Bone marrow (tissue), 2 donors: ENCODE results near the gene PCDHGC4.
A peak's percentile ranks its signal among the peaks of the same experiment; 100 is the strongest.

Experiments used
- DNase-seq, 2 donors: peaks; one replicate each; lab custom pipeline; 2025; lab: John Stamatoyannopoulos, UW

Gene PCDHGC4

DNA sequence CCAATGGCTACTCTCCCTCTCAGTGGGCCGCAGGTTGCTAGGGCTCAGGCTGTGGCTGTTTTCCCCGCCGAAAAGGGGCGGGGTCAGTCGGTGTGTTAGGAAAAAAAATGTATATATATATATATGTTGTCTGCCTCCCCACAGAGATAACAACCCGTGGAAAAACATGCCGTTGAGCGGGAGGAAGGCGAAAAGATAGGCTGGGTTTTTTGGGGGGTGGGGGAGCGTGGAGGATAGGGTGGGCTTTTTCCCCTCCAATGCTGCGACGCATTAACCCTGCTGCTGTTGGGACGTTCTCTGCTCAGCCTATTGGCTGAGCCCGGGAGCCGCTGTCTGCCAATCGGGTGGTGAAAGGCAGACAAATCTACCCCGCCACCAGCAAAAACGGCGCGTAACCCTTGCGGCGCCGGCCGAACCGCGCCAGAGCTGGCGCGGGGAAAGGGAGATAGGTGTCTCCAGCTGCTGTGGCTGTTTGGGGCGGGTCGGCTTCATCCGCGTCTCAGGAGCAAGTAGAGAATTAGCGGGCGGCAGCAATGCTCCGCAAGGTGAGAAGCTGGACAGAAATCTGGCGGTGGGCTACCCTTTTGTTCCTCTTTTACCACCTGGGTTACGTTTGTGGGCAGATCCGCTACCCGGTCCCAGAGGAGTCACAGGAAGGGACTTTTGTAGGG is at the start of gene PCDHGC4:
TSS of gene PCDHGC4 (plus strand) at position 390 of the 671 bp plus-strand sequence. CDS start at position 534, 144 bp downstream.
- no peak for DNase-seq

DNA sequence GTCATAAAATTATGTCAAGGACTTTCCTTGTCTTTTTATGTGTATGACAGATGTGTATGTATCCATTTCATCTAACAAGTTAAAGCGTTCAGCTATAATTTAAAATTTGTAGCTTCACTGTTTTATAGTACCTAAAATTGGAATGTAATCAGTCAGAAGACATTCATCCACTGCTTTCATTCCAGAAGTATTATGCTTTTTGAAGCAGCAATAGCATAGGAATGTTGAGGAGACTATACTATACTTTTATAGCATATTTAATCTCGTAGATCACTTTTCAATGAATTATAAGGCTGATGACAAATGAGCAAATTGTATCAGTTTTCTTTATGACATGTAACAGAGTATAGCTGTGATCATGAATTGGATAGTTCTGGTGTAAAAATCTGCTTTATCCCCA is 47.6 kb upstream of the PCDHGC4 start:
- DNase-seq, result no peak

DNA sequence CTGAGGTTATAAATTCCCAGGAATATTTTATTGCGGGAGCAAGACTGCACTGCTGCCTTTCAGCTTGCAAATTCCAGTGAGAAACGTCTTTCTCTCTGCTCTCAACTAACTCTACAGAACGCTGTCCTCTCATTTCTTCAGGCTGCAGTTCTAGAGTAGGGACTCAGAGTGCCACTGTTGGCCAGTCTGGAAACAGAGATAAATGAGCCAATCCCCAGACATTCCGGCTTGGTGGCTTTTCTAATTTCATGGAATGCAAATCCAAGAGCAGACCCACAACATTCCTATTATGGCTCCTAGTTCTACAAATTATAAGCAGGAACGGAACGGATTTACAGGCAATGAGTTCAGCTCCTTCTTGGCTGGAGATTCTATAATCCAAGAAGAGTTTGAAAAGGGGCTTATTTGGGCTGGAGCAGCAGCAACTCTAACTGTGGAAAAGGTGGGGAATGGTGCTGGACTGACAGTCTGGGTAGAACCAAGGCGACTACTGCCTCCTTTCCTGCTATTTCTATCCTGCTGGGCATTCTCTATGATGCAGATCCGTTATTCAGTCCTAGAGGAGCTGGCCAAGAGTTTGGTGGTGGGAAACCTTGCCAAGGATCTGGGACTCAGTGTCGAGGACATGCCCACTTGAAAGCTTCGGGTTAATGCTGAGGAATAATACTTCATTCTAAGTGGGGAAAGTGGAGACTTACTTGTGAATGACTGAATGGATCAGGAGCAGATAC is 45.3 kb upstream of the PCDHGC4 start:
- no peak for DNase-seq

DNA sequence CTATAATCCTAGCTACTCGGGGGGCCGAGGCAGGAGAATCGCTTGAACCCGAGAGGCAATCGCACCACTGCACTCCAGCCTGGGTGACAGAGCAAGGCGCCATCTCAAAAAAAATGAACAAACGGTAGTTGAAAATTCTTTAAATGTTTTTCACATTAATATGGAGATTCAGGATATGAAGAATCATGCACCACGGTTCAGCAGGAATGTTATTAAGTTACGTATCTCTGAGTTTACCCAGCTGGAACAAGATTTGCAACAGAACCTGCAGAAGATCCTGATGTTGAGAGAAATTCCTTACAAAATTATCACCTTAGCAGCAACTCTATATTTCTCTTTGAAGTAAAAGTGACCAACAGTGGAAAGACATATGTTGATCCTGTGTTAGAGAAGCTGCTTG is 44.5 kb upstream of the PCDHGC4 start:
- DNase-seq, result no peak

DNA sequence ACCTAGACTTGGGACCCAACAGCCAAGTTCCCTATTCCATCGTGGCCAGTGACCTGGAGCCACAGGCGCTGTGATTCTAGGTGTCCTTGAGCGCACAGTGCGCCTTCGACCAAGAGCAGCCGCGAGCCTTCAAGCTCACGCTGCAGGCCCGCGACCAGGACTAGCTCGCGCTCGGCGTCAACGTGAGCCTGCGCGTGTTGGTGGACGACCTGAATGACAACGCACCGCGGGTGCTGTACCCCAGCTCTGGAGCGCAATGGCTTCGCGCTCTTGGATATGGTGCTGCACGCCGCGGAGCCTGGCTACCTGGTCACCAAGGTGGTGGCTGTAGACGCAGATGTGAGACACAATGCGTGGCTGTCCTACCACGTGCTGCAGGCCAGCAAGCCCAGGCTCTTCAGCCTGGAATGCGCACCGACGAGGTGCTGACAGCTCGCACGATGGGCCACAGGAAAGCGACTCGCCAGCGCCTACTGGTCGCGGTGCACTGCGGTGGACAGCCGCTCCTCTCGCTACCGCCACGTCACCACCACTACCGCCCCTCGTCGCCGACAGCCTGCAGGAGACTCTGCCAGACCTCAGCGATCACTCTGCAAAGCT is 43.2 kb upstream of the PCDHGC4 start:
- no peak for DNase-seq

DNA sequence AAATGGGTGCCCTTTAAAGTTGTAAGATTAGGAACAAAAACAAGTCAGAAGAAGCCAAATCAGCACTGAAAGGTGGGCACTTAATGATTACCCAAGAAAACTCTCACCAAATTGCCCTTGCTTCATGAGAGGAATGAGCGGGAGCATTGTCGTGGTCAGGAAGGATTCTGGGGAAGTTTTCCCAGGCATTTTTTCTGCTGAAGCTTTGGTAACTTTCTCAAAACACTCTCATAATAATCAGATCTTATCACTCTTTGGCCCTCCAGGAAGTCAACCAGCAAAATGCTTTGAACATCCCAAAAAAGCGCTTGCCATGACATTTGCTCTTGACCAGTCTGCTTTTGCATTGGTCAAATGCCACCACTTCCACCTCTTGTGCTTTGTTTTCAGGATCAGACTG is 19.5 kb upstream of the PCDHGC4 start:
- no peak for DNase-seq

DNA sequence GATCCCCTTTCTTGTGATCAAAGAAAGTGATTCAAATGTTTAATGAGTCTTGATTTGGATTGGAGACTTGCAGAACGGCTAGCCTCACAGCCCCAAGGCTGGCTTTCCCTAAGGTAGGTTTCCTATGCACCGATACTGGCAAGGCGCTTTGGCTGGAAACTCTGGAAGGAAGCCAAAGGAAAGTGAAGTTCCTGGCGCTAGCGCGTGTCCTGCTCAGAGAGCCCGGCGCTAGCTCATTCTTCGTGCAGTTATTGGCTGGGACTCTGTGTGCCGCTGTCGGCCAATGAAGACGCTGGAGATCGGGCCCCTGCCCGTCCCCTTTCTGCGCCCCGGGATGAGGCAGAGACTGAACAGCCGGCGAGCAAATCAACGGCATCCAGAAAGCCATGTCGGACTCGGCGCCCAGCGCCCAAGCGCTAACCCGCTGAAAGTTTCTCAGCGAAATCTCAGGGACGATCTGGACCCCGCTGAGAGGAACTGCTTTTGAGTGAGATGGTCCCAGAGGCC is 9.2 kb upstream of the PCDHGC4 start, which contains the start of gene PCDHGC3:
TSS of gene PCDHGC3 (plus strand) at position 342 of the 507 bp plus-strand sequence. CDS start at position 493, 151 bp downstream.
- peak in 1 of 2 donors; percentile 26 for DNase-seq

DNA sequence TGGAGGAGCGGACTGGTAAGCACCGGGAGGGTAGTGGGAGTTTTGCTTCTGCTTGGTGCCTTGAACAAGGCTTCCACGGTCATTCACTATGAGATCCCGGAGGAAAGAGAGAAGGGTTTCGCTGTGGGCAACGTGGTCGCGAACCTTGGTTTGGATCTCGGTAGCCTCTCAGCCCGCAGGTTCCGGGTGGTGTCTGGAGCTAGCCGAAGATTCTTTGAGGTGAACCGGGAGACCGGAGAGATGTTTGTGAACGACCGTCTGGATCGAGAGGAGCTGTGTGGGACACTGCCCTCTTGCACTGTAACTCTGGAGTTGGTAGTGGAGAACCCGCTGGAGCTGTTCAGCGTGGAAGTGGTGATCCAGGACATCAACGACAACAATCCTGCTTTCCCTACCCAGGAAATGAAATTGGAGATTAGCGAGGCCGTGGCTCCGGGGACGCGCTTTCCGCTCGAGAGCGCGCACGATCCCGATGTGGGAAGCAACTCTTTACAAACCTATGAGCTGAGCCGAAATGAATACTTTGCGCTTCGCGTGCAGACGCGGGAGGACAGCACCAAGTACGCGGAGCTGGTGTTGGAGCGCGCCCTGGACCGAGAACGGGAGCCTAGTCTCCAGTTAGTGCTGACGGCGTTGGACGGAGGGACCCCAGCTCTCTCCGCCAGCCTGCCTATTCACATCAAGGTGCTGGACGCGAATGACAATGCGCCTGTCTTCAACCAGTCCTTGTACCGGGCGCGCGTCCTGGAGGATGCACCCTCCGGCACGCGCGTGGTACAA is 8.5 kb upstream of the PCDHGC4 start:
- no peak for DNase-seq

DNA sequence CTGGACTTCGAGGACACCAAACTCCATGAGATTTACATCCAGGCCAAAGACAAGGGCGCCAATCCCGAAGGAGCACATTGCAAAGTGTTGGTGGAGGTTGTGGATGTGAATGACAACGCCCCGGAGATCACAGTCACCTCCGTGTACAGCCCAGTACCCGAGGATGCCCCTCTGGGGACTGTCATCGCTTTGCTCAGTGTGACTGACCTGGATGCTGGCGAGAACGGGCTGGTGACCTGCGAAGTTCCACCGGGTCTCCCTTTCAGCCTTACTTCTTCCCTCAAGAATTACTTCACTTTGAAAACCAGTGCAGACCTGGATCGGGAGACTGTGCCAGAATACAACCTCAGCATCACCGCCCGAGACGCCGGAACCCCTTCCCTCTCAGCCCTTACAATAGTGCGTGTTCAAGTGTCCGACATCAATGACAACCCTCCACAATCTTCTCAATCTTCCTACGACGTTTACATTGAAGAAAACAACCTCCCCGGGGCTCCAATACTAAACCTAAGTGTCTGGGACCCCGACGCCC is 7.7 kb upstream of the PCDHGC4 start:
- no peak for DNase-seq

DNA sequence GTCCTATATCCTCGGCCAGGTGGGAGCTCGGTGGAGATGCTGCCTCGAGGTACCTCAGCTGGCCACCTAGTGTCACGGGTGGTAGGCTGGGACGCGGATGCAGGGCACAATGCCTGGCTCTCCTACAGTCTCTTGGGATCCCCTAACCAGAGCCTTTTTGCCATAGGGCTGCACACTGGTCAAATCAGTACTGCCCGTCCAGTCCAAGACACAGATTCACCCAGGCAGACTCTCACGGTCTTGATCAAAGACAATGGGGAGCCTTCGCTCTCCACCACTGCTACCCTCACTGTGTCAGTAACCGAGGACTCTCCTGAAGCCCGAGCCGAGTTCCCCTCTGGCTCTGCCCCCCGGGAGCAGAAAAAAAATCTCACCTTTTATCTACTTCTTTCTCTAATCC is 7.0 kb upstream of the PCDHGC4 start:
- no peak for DNase-seq

DNA sequence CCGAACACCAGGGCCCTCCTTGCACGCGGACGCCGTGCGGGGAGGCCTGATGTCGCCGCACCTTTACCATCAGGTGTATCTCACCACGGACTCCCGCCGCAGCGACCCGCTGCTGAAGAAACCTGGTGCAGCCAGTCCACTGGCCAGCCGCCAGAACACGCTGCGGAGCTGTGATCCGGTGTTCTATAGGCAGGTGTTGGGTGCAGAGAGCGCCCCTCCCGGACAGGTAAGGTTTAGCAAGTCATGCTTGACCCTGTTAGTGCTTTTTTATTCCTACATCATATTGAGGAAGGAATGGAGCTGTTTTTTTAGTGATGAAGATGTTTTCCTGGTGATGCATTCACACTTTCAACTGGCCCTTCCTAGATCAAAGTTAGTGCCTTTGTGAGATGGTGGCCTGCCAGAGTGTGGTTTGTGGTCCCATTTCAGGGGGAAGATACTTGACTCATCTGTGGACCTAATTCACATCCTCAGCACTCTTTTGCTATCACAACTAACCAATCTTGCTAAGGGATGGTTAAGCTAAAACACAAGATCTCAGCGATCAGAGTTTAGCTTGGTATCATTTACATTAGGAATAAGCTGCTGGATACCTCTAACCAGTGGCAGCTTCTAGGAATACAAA is 6.4 kb upstream of the PCDHGC4 start:
- DNase-seq, result no peak

DNA sequence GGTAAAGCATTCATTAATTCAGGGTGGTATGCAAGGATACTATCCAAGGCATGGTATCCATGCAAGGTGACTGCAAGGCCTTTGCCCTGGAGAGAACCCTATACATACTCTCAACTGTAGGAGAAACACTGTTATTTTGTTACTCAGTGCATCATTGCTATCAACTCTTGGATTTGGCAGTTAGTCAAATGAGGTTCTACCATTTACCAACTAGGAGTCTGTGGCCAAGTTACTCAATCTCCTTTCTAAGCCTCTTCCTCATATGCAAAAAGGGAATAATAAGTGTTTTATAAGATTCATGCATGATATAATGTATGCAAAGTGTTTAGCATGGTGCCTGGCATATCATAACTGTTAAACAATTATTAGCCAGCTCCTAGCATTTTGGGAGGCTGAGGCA is 5.1 kb upstream of the PCDHGC4 start:
- no peak for DNase-seq

DNA sequence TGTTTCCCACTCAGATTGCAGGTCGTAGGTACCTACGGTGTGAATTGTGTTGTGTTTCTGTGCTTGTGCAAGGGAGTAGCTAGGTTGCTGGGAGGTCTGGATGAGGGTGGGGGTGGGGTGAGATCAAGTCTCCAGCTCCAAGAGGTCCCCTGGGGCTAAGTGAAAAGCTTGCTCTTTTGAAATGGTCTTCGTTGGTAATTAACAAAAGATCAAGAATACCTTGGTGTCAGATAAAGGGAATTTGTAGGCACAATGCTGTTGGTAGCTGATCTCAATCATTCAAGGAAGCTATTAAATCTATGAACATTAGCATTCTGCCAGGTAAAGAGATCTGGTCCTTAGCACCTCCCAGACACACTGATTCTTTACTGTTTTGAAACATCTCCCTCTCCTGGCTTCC is 928 bp upstream of the PCDHGC4 start:
- DNase-seq, result no peak

DNA sequence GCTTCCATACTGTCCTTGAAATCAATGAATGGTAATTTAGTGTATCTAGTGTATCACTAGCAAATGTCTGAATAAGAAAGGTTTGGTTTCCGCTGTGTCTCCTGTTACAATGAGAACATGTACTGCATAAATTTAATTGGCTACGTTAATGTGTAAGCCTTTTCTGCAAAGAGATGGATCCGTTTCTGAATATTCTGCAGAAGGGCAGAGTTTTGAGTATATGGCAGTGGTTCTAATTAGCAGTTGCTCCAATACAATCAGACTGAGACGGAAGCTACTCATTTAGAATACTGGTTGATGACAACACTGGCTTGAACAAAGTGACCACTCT is 555 bp upstream of the PCDHGC4 start:
- DNase-seq, result no peak

DNA sequence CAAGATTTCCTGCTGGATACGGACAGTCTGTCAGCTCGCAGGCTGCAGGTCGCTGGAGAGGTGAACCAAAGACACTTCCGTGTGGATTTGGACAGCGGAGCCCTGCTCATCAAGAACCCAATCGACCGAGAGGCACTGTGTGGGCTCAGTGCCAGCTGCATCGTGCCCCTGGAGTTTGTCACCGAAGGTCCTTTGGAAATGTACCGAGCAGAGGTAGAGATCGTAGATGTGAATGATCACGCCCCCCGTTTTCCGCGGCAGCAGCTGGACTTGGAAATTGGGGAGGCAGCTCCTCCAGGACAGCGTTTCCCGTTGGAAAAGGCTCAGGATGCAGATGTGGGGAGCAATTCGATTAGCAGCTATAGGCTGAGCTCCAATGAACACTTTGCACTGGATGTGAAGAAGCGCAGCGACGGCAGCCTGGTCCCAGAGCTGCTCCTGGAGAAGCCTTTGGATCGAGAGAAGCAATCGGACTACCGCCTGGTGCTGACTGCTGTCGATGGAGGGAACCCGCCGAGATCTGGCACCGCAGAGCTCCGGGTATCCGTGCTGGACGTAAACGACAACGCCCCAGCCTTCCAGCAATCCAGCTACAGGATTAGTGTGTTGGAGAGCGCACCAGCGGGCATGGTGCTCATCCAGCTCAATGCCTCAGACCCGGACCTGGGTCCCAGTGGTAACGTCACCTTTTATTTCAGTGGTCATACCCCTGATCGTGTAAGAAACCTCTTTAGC is 658 bp downstream of the PCDHGC4 start:
- no peak for DNase-seq

DNA sequence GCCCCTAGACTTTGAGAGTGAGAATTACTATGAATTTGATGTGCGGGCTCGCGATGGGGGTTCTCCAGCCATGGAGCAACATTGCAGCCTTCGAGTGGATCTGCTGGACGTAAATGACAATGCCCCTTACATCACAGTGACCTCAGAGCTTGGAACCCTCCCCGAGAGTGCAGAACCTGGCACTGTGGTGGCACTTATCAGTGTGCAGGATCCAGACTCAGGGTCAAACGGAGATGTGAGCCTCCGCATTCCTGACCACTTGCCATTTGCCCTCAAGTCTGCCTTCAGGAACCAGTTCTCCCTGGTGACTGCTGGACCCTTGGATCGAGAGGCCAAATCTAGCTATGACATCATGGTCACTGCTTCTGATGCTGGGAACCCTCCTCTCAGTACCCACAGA is 1.3 kb downstream of the PCDHGC4 start:
- no peak for DNase-seq

DNA sequence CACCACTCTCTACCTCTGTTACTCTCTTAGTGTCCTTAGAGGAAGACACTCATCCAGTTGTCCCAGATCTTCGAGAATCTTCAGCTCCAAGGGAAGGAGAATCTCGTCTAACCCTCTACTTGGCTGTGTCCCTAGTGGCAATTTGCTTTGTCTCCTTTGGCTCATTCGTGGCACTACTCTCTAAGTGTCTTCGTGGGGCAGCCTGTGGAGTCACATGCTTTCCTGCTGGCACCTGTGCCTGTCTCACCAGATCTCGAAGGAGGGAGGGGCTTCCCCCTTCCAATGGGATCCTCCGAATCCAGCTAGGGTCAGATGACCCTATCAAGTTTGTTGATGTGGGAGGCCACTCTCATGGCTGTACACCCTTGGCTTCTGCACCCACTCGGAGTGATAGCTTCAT is 2.3 kb downstream of the PCDHGC4 start:
- DNase-seq, result no peak

DNA sequence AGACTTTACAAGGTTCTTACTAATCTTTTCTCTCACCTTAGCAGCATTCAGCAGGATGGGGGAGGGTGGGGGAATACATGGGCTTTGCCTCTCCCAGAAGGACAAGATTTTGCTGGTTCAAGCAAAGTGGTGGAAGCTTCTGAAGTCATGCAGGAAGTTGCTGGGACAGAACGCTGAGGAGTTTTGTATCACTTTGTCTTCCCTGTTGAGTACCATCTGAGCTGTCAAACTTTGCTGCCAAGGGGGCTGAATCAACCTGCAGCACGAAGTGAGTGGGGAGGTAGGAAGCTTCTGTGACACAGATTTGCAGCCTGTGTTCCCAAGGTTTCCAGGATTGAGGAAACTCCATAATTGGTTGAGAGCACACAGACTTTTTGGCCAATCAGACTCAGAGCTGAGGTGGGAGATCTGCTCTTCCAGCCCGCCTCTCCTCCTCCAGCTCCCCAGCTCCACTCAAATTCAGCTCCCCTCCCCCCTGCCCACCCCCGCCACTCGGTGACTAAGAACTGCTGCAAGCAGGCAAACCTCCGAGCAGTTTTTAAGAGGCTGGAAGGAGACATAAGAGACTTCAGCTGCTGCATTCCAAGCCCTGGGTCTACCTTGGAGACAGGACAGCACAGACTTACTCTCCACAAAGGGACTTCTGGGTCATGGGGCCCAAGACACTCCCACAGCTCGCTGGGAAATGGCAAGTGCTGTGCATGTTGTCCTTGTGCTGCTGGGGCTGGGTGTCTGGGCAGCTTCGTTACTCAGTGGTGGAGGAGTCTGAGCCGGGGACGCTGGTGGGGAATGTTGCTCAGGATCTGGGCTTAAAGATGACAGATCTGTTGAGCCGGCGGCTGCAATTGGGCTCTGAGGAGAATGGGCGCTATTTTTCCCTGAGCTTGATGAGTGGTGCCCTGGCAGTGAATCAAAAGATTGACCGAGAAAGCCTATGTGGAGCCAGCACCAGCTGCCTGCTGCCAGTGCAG is 4.0 kb downstream of the PCDHGC4 start, which contains the start of gene PCDHGC5:
TSS of gene PCDHGC5 (plus strand) at position 491 of the 971 bp plus-strand sequence. CDS start at position 651, 160 bp downstream.
- DNase-seq, result no peak

DNA sequence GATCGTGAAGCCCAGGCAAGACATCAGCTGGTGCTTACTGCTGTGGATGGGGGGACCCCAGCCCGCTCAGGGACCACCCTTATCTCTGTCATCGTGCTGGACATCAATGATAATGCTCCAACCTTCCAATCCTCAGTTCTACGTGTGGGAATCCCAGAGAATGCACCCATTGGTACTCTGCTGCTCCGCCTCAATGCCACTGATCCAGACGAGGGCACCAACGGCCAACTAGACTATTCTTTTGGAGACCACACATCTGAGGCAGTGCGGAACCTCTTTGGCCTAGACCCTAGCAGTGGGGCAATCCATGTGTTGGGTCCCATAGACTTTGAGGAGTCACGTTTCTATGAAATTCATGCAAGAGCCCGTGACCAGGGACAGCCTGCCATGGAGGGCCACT is 5.0 kb downstream of the PCDHGC4 start:
- no peak for DNase-seq

DNA sequence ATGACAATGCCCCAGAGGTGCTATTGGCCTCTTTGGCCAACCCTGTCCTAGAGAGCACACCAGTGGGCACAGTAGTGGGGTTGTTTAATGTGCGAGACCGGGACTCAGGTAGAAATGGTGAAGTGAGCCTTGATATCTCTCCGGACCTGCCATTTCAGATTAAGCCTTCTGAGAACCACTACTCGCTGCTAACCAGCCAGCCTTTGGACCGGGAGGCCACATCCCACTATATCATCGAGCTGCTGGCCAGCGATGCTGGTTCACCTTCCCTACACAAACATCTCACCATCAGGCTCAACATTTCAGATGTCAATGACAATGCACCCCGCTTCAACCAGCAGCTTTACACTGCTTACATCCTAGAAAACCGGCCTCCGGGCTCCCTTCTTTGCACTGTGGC is 5.4 kb downstream of the PCDHGC4 start:
- DNase-seq, result no peak
